OCI-LY7 (cell line): ENCODE results near the gene ZNF497. TPM values are rescaled to one million over a fixed set of nuclear protein-coding genes. Genes with fewer than 3 reads are reported as not detected.

Experiments used
- Bru-seq: library from RNA; stranded (reverse); fragments of 400-500 nt; gene quantifications from one replicate; lab custom pipeline; 2021; lab: Mats Ljungman, UMichigan
- BruChase-seq, 2 experiments: library from RNA; stranded (reverse); fragments of 400-500 nt; gene quantifications; one replicate each; lab custom pipeline; 2021; lab: Mats Ljungman, UMichigan
- BruUV-seq: library from RNA; stranded (reverse); fragments of 400-500 nt; replicated peaks from 2 replicates; lab custom pipeline; 2021; lab: Mats Ljungman, UMichigan
- CTCF ChIA-PET: fragments of 300-600 bp; sonication (Branson Sonifier 250); formaldehyde crosslinking; loops from one replicate; lab custom pipeline; 2022; ENCODE audit warnings: antibody characterized with exemption; ENCODE audit not compliant: unreplicated experiment; lab: Charles Lee
- POLR2A ChIA-PET: fragments of 300-600 bp; sonication (Branson Sonifier 250); formaldehyde crosslinking; loops from one replicate; lab custom pipeline; 2022; ENCODE audit warnings: antibody characterized with exemption; lab: Charles Lee
- DNase-seq: peaks from one replicate; pipeline ENCODE4 v3.0.0-alpha.2; 2015; ENCODE audit warnings: low spot score
- H2AFZ ChIP-seq: fragments of 200-600 bp; sonication (generic), shearing (Covaris generic); 2 replicates; pipeline ENCODE4 v1.6.1; 2014; ENCODE audit warnings: mild to moderate bottlenecking, antibody characterized with exemption, low read length, moderate library complexity
- H3K27ac ChIP-seq: fragments of 200-600 bp; sonication (generic); 2 replicates; pipeline ENCODE4 v1.5.1; 2014; ENCODE audit warnings: mixed run types, low read depth, mild to moderate bottlenecking, moderate library complexity, low read length, inconsistent platforms; ENCODE audit not compliant: poor library complexity, severe bottlenecking
- H3K36me3 ChIP-seq: fragments of 200-600 bp; sonication (generic); 2 replicates; pipeline ENCODE4 v1.6.1; 2014; ENCODE audit warnings: mild to moderate bottlenecking, antibody characterized with exemption, low read length, moderate library complexity, mixed read lengths; ENCODE audit not compliant: insufficient read depth
- H3K4me1 ChIP-seq: fragments of 200-600 bp; sonication (generic); 2 replicates; pipeline ENCODE4 v1.5.1; 2014; ENCODE audit warnings: mild to moderate bottlenecking, low read length; ENCODE audit not compliant: insufficient read depth, poor library complexity, severe bottlenecking
- H3K4me2 ChIP-seq: fragments of 200-600 bp; sonication (generic); 2 replicates; pipeline ENCODE4 v1.6.1; 2014; ENCODE audit warnings: mild to moderate bottlenecking, low read length
- H3K4me3 ChIP-seq: fragments of 200-600 bp; sonication (generic); 2 replicates; pipeline ENCODE4 v1.5.1; 2014; ENCODE audit warnings: mild to moderate bottlenecking, low read depth, low read length; ENCODE audit not compliant: poor library complexity, severe bottlenecking
- H3K79me2 ChIP-seq: fragments of 200-600 bp; sonication (generic); 2 replicates; pipeline ENCODE4 v1.6.1; 2016; ENCODE audit warnings: low read depth, mild to moderate bottlenecking, low read length, moderate library complexity, mixed read lengths; ENCODE audit not compliant: insufficient read depth
- H3K9me2 ChIP-seq: fragments of 200-600 bp; sonication (generic); 2 replicates; pipeline ENCODE4 v1.6.1; 2016; ENCODE audit warnings: mild to moderate bottlenecking, low read length, mixed read lengths; ENCODE audit not compliant: insufficient read depth
- H3K9me3 ChIP-seq: fragments of 200-600 bp; sonication (generic); 2 replicates; pipeline ENCODE4 v1.6.1; 2014; ENCODE audit warnings: mild to moderate bottlenecking, mixed run types, low read length, mixed read lengths
- H4K20me1 ChIP-seq: fragments of 200-600 bp; sonication (generic); 2 replicates; pipeline ENCODE4 v1.6.1; 2014; ENCODE audit warnings: mild to moderate bottlenecking, antibody characterized with exemption, low read length, moderate library complexity, mixed read lengths; ENCODE audit not compliant: insufficient read depth
- EZH2phosphoT487 ChIP-seq: fragments of 200-600 bp; sonication (generic); IDR thresholded peaks from 2 replicates; pipeline ENCODE4 v1.6.1; 2018; ENCODE audit warnings: low read depth, borderline replicate concordance, mild to moderate bottlenecking, mixed run types, antibody characterized with exemption, low read length, moderate library complexity, mixed read lengths
- intact Hi-C: fragments of 100-400 bp; cut with micrococcal nuclease; formaldehyde crosslinking; loops from one replicate; pipeline ENCODE4 v1.10.0; 2022; ENCODE audit not compliant: unreplicated experiment
- long read RNA-seq: library from polyadenylated mRNA; stranded (forward); transcript quantifications from one replicate; pipeline ENCODE4 v2.0.0, GENCODE V29; 2022
- total RNA-seq, 2 experiments: library from RNA; depleted of rRNA in 1 of 2; stranded (reverse); fragments of >200 nt in 1 of 2; shearing (Covaris generic) in 1 of 2; gene quantifications; 2 replicates each; pipeline ENCODE4 v1.2.3, GENCODE V29; 2014 to 2022
- TF ChIP-seq, protein P1 (sequence below): fragments of 200-600 bp; sonication (generic); conservative IDR thresholded peaks from 2 replicates; pipeline ENCODE4 v1.5.1; 2014; ENCODE audit warnings: mild to moderate bottlenecking, antibody characterized with exemption, low read length, moderate library complexity, mixed read lengths

The ZNF497 gene
- total RNA-seq (2014; rRNA removed; shearing (Covaris generic)), result 2.8 and 3.6 TPM in 2 replicates
- 4.5 and 6.1 TPM in 2 replicates for total RNA-seq (2022)
- Bru-seq, nascent RNA, result percentile 43 among the genes with signal in this experiment
- percentile 49 among the genes with signal in this experiment for BruChase-seq, experiment 1, labeled RNA remaining after a 6-hour chase
- BruChase-seq, experiment 2, labeled RNA remaining after a 2-hour chase, result percentile 45 among the genes with signal in this experiment
- long read RNA-seq, partial matches to known transcripts, result 0 of 11 reads
- long read RNA-seq, other reads (novel, unspliced or antisense), result 10 of 11 reads

DNA sequence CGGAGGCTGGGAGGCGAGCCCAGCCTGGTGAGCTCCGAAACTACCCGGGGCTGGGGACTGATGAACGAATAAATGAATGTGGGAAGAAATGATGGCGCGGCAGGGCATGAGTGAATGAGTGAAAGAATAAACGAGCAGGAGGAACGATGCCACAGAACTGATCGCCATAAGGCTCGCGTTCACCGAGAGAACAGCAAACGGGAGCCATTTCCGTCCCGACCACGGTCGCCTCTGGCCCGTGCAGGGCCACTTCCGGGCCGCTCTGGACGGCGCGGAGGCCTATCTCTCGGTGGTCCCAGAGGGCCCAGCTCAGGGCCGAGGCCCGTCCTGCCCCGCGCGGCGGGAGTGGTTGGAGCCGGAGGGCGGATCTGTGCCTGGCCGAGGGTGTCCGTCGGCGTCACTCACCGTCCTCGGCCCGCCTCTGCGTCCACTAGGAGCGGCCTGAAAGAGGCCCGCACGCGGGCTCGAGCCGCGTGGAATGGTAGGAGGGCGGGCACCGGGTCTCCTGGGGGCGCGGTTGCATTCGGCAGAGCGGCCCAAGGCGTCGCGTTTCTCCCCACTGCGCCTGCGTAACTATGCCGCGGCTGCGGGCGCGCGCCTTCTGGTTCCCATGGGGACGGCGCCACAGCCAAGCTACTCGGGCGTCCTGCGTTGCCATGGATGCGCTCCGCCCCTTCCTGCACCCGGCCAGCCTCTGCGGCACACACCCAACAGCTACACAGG, at the start of gene ZNF497:
ZNF497 (minus strand) TSS at position 480 of the 723 bp plus-strand sequence. CDS start 5,116 bp downstream, outside the sequence.
- TSS peak; percentile 76 for BruUV-seq
- Histone ChIP-seq H3K27ac (peak within 1 kb of the TSS; percentile 41), H3K9me3 (no peaks in the 10 kb centered on the region), H3K79me2 (no peaks in the 10 kb centered on the region), H3K36me3 (no peaks in the 10 kb centered on the region), H2AFZ (peak within 1 kb of the TSS; percentile 77), H3K4me2 (peak within 1 kb of the TSS; percentile 72), H3K9me2 (no peaks in the 10 kb centered on the region), H3K4me1 (peaks cover 18% of the 10 kb centered on the region), H3K4me3 (peak within 1 kb of the TSS; percentile 75), H4K20me1 (no peaks in the 10 kb centered on the region)
- POLR2A ChIA-PET, result interaction anchor here (1.3 to 3.0 kb wide), 5 partner anchors 8 to 17 kb away, joined by 4 to 21 read pairs (median 4); no protein-coding TSS in a partner anchor
- no peak for TF ChIP-seq EZH2phosphoT487
- TF ChIP-seq, protein P1, sequence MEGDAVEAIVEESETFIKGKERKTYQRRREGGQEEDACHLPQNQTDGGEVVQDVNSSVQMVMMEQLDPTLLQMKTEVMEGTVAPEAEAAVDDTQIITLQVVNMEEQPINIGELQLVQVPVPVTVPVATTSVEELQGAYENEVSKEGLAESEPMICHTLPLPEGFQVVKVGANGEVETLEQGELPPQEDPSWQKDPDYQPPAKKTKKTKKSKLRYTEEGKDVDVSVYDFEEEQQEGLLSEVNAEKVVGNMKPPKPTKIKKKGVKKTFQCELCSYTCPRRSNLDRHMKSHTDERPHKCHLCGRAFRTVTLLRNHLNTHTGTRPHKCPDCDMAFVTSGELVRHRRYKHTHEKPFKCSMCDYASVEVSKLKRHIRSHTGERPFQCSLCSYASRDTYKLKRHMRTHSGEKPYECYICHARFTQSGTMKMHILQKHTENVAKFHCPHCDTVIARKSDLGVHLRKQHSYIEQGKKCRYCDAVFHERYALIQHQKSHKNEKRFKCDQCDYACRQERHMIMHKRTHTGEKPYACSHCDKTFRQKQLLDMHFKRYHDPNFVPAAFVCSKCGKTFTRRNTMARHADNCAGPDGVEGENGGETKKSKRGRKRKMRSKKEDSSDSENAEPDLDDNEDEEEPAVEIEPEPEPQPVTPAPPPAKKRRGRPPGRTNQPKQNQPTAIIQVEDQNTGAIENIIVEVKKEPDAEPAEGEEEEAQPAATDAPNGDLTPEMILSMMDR, result no peak
- DNase-seq, result peak; percentile 97
- intact Hi-C loops, result loop anchor here (1.0 kb wide), 2 partner anchors 19 to 157 kb away; partner anchors contain the start of genes ZBTB45 and ZNF837
- CTCF ChIA-PET, result no interaction called here

DNA sequence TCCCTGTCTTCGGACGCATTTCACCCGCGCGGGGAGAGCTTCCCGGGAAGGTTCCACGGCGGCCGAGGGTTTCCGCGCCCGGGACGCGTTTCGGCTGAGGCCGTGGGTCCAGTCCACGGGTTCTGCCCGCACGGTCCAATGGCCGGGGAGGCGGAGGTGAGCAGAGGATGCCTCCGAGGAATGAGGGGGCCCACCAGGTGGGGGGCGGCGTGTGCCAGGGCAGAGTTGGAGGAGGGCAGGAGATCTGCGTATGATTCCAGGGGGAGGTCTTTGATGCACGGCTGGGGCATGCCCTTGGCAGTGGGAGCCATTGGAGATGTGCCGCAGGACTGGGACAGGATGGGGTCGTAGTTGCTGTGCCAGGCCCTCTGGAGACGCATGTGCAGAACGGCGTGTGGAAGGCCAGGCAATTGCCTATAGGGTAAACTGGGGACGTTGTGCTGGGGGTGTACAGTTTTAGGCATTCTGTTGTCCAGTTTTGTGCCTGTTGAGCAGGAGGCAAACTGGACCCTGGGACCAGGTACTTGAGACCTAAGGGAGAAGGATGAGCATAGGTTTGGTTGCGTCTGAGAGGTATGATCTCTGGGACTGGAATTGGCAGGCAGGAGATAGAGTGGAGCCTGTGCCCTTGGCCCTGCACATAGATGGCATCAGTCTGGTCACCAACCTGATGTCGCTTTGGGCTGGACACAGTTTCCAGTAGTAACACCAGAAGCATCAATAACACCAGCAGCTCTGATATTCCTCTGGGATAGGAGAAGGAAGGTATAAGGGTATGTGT, 46.6 kb upstream of the ZNF497 start:
- peaks cover 20% of the 10 kb centered on the region for H3K4me1 ChIP-seq
- POLR2A ChIA-PET, result interaction anchor here (0.8 kb wide), 1 partner anchor 56 kb away, joined by 3 read pairs; no protein-coding TSS in a partner anchor
- H3K27ac ChIP-seq, result no peak overlapping the region
- H3K9me3 ChIP-seq, result no peaks in the 10 kb centered on the region
- H3K4me2 ChIP-seq, result peak overlapping the region; percentile 91
- intact Hi-C loops, result loop anchor here (2.0 to 5.0 kb wide), 3 partner anchors 58 to 226 kb away; partner anchors contain the start of genes ZNF274, ZNF324 and ZSCAN22
- no peaks in the 10 kb centered on the region for H3K9me2 ChIP-seq
- no peaks in the 10 kb centered on the region for H3K36me3 ChIP-seq
- peaks cover 12% of the 10 kb centered on the region; the same call in 1 of the 2 replicates for H3K79me2 ChIP-seq
- peak overlapping the region; percentile 63 for H2AFZ ChIP-seq
- TF ChIP-seq, protein P1, result no peak
- peak overlapping the region; percentile 83 for H3K4me3 ChIP-seq
- no peak for DNase-seq
- CTCF ChIA-PET, result no interaction called here
- no peaks in the 10 kb centered on the region for H4K20me1 ChIP-seq
- BruUV-seq, result no TSS peak
